K562 (cell line): Measurements from ENCODE around the gene MTHFR. TPM values are rescaled to one million over a fixed set of nuclear protein-coding genes. Genes with fewer than 3 reads are reported as not detected.

ENCODE experiments used
- EP400 ChIP-seq: fragments of 450-650 bp; IDR thresholded peaks from 2 replicates; pipeline ENCODE4 v1.6.1; 2017; ENCODE audit warnings: antibody characterized with exemption, mild to moderate bottlenecking, moderate library complexity
- JUND ChIP-seq, 2 experiments: IDR thresholded peaks; 2 replicates in 1 of 2; 3 replicates in 1 of 2; pipeline ENCODE4 v1.6.1; 2011; ENCODE audit warnings: borderline replicate concordance in 2 of 2, low read depth in 2 of 2, low read length in 2 of 2, improper control_type of control experiment in 1 of 2, missing biosample characterization in 1 of 2, missing genetic modification characterization in 1 of 2, missing genetic modification reagents in 1 of 2
- PATZ1 ChIP-seq: fragments of 250-450 bp; sonication (Bioruptor Pico); IDR thresholded peaks from 2 replicates; pipeline ENCODE4 v1.5.0; 2020; ENCODE audit warnings: mild to moderate bottlenecking, borderline replicate concordance
- RBM15 ChIP-seq: fragments of 200-400 bp; formaldehyde crosslinking; IDR thresholded peaks from 2 replicates; pipeline ENCODE4 v1.6.1; 2018; ENCODE audit warnings: mild to moderate bottlenecking, low read length, moderate library complexity; ENCODE audit not compliant: insufficient read depth
- SIN3A ChIP-seq, 2 experiments: fragments of 150-350 bp in 1 of 2; IDR thresholded peaks; 2 replicates each; pipeline ENCODE4 v1.6.1; 2011 to 2016; ENCODE audit warnings: borderline replicate concordance in 2 of 2, low read depth in 2 of 2, low read length in 2 of 2, mild to moderate bottlenecking in 2 of 2, moderate library complexity in 2 of 2; ENCODE audit not compliant: control insufficient read depth in 1 of 2
- SIN3B ChIP-seq: fragments of 450-650 bp; IDR thresholded peaks from 2 replicates; pipeline ENCODE4 v1.6.1; 2017; ENCODE audit warnings: low read depth, mild to moderate bottlenecking, moderate library complexity
- TARDBP ChIP-seq: fragments of 450-650 bp; IDR thresholded peaks from 2 replicates; pipeline ENCODE4 v1.6.1; 2016
- TCF15 ChIP-seq: fragments of 250-450 bp; sonication (Bioruptor Pico); IDR thresholded peaks from 2 replicates; pipeline ENCODE4 v1.8.0; 2022; ENCODE audit warnings: moderate library complexity, mild to moderate bottlenecking, inconsistent platforms
- USF1 ChIP-seq: sonication (generic); formaldehyde crosslinking; IDR thresholded peaks from 2 replicates; pipeline ENCODE4 v1.9.0; 2022; ENCODE audit warnings: mild to moderate bottlenecking, missing genetic modification reagents
- ZKSCAN8 ChIP-seq: fragments of 200-800 bp; sonication (Bioruptor generic); IDR thresholded peaks from 2 replicates; pipeline ENCODE4 v1.6.1; 2016; ENCODE audit warnings: missing genetic modification characterization, missing compliant biosample characterization
- ZNF140 ChIP-seq: fragments of 250-450 bp; sonication (Bioruptor Pico); IDR thresholded peaks from 2 replicates; pipeline ENCODE4 v1.8.0; 2021; ENCODE audit warnings: moderate library complexity, mild to moderate bottlenecking, inconsistent platforms
- ZNF766 ChIP-seq: fragments of 200-800 bp; sonication (Bioruptor generic); conservative IDR thresholded peaks from 2 replicates; pipeline ENCODE4 v1.6.1; 2016; ENCODE audit warnings: missing genetic modification characterization, missing compliant biosample characterization
- polyA plus RNA-seq, 8 experiments: library from polyadenylated mRNA; depleted of rRNA in 4 of 8; stranded (reverse) in 5 of 8; unstranded in 3 of 8; fragments of >200 nt; fragmentation: Nextera tagmentation in 2 of 8; fragmentation: Illumina TruSeq in 1 of 8; extraction: Ambion mirVana in 2 of 8; extraction: Trizol in 1 of 8; gene quantifications; 2 replicates each; pipeline versions ENCODE4 v1.2.1 to v1.2.3, GENCODE V29; 2011 to 2014; ENCODE audit warnings: inconsistent platforms in 1 of 8, missing spikeins in 1 of 8
- total RNA-seq, 7 experiments: library from RNA; depleted of rRNA in 6 of 7; stranded (reverse); fragments of >200 nt in 6 of 7; fragmentation: Illumina TruSeq in 2 of 7; extraction: Trizol in 2 of 7; gene quantifications; 2 replicates each; pipeline versions ENCODE4 v1.2.1 to v1.2.3, GENCODE V29; 2011 to 2021; ENCODE audit warnings: low replicate concordance in 1 of 7
- TF ChIP-seq, protein P1 (sequence below), 2 experiments: fragments of 450-650 bp; IDR thresholded peaks; 2 replicates each; pipeline ENCODE4 v1.6.1; 2016; ENCODE audit warnings: mild to moderate bottlenecking in 2 of 2, borderline replicate concordance in 1 of 2, low read depth in 1 of 2, moderate library complexity in 1 of 2

Gene MTHFR
- total and polyA plus RNA-seq, 9 of the 15 experiments (the other 6 are each of a cell fraction or from before 2014, with no cell fraction given): 5.0 to 104 (median 62.6) TPM

GRCh38 chr1:11805422-11806306 lies at the start of gene MTHFR, which contains the start of gene CLCN6 (continued):
- TF ChIP-seq, protein P1, sequence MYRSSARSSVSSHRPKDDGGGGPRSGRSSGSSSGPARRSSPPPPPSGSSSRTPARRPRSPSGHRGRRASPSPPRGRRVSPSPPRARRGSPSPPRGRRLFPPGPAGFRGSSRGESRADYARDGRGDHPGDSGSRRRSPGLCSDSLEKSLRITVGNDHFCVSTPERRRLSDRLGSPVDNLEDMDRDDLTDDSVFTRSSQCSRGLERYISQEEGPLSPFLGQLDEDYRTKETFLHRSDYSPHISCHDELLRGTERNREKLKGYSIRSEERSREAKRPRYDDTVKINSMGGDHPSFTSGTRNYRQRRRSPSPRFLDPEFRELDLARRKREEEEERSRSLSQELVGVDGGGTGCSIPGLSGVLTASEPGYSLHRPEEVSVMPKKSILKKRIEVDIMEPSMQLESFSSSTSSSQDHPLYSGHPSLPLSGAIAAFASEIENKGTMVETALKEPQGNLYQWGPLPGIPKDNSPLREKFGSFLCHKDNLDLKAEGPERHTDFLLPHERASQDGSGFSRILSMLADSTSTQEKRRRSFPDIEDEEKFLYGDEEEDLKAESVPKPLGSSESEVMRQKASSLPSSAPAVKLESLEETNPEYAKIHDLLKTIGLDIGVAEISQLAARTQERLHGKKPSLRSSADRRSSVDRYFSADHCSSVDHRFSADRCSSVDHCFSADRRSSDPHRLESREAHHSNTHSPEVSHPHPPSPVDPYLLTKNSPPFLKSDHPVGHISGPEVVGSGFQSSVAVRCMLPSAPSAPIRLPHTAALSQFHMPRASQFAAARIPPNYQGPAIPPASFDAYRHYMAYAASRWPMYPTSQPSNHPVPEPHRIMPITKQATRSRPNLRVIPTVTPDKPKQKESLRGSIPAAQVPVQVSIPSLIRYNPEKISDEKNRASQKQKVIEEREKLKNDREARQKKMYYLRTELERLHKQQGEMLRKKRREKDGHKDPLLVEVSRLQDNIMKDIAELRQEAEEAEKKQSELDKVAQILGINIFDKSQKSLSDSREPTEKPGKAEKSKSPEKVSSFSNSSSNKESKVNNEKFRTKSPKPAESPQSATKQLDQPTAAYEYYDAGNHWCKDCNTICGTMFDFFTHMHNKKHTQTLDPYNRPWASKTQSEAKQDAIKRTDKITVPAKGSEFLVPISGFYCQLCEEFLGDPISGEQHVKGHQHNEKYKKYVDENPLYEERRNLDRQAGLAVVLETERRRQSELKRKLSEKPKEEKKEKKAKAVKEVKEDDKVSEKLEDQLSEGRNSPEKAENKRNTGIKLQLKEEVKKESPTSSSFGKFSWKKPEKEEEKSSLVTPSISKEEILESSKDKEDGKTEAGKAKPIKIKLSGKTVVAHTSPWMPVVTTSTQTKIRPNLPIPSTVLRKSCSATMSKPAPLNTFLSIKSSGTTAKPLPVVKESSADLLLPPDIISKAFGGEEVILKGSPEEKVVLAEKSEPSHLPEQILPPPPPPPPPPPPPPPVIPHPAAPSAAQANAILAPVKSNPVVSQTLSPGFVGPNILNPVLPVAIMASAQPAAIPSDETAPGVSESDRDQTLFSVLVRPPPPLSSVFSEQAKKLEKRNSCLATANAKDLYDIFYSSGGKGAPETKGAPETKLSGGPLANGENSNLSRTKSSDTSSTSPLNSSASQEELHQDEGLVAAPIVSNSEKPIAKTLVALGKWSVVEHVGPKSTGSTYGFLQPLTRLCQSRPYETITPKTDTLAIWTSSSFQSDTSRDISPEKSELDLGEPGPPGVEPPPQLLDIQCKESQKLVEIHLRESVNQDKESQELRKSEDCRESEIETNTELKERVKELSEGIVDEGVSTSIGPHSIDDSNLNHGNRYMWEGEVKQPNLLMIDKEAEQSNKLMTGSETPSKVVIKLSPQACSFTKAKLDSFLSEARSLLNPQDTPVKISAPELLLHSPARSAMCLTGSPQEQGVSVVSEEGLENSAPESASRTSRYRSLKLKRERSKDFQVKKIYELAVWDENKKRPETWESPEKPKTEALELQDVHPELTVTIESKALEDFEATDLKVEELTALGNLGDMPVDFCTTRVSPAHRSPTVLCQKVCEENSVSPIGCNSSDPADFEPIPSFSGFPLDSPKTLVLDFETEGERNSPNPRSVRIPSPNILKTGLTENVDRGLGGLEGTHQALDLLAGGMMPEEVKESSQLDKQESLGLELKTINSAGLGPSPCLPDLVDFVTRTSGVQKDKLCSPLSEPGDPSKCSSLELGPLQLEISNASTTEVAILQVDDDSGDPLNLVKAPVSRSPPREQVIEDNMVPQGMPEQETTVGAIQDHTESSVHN (IDR thresholded peaks at IDR 0.05; ENCODE audit: borderline replicate concordance in 1 of 2, low read depth in 1 of 2): peak in 1 of 2 experiments; percentile 94; a peak in 2 of 4 replicates
- TF ChIP-seq TARDBP (peak; percentile 72; the same call in 1 of the 2 replicates), RBM15 (no peak), JUND (IDR thresholded peaks at IDR 0.05; ENCODE audit: borderline replicate concordance, low read depth, low read length) (peak; percentile 91), JUND (tag; IDR thresholded peaks at IDR 0.05; ENCODE audit: borderline replicate concordance, low read depth, low read length) (peak; percentile 79; the same call in 1 of the 3 replicates), TCF15 (peak; percentile 49; the same call in 1 of the 2 replicates), ZKSCAN8 (CRISPR knock-in tag) (no peak), EP400 (no peak), ZNF140 (CRISPR knock-in tag) (no peak), ZNF766 (CRISPR knock-in tag) (peak; percentile 82), PATZ1 (0 out of 2 replicates have a peak, but pooled peaks have one; percentile 44), USF1 (CRISPR knock-in tag) (peak; percentile 100), SIN3A (IDR thresholded peaks at IDR 0.05; ENCODE audit: borderline replicate concordance in 2 of 2, control insufficient read depth in 1 of 2, low read depth in 2 of 2, low read length in 2 of 2) (peak in 1 of 2 experiments; percentile 80; a peak in 3 of 4 replicates), SIN3B (no peak)
